ENCODE data around the gene PLPP7. TPM values are rescaled to one million over a fixed set of nuclear protein-coding genes. Genes with fewer than 3 reads are reported as not detected.
A peak's percentile ranks its signal among the peaks of the same experiment; 100 is the strongest.

PLPP7 gene
- total RNA-seq, 1 donor from 2014 or later, result 17.3 TPM

DNA sequence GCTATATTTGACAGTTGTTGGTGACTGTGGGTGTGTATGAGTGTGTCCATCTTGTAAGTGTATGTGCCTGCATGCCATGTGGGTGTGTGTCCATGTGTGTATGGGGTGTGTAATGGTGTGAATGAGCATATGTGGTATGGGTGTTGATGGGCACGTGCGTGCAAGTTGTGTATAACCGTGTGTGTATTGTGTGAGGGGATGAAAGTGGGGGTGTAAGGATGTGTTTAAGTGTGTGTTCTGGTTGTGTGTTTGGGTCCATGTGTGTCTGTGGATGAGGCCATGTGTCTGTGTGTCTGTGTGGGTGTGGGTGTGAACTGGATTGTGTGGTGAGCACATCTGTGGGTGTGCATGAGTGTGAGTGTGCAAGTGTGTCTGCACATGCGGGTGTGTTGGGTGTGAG, 7.3 kb upstream of the PLPP7 start:
- Mint-ChIP-seq H3K4me1 (ENCODE audit: low read depth, unreplicated experiment) (peaks cover 16% of the 10 kb centered on the region), H3K9me3 (ENCODE audit: unreplicated experiment) (peaks cover 12% of the 10 kb centered on the region), H3K4me3 (ENCODE audit: unreplicated experiment) (peak overlapping the region; percentile 79), H3K27me3 (ENCODE audit: unreplicated experiment) (peaks cover 16% of the 10 kb centered on the region), H3K27ac (ENCODE audit: unreplicated experiment) (peak overlapping the region; percentile 45), H3K36me3 (ENCODE audit: unreplicated experiment) (no peaks in the 10 kb centered on the region)
- no peak for DNase-seq
- TF ChIP-seq CTCF (IDR thresholded peaks at IDR 0.05; ENCODE audit: partially characterized antibody, unreplicated experiment), result no peak

DNA sequence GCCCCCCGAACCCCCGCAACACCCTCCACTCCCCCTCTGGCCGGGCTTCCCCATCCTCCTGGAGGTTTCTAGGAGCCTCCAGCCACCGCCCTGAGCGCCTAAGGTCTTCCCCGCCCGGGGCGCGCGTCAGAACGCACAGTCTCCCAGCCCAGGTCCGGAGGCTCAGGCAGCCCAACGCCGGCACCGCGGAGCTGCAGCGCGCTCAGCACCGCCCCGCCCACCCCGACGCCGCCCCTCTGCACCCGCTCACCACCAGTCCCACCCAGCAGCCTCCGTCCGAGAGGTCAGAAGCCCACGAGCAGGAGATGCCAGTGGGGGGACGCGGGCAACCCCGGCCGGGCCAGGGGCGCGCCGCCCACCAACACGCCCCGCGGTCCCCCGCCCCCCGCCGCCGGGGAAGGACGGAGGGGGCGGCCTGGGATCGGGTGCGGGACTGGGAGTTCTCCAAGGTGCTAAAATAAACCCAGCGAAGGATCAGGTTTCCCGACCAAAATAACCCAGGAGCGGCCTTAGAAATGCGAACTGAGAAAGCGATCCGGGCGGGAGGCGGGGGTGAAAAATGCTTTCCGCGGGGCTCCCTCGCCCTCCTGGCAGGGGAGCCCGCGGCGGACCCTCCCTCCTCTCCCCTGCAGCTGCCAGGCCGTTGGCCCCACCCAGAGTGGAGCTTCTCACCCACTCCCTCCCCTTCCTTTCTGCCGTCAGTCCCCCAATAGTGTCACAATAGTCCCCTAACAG, 6.7 kb upstream of the PLPP7 start:
- no peak overlapping the region for H3K27ac Mint-ChIP-seq (ENCODE audit: unreplicated experiment)
- H3K27me3 Mint-ChIP-seq (ENCODE audit: unreplicated experiment), result peaks cover 16% of the 10 kb centered on the region
- peak; percentile 72 for DNase-seq
- H3K9me3 Mint-ChIP-seq (ENCODE audit: unreplicated experiment), result peaks cover 12% of the 10 kb centered on the region
- H3K4me1 Mint-ChIP-seq (ENCODE audit: low read depth, unreplicated experiment), result peaks cover 17% of the 10 kb centered on the region
- no peak for TF ChIP-seq CTCF (IDR thresholded peaks at IDR 0.05; ENCODE audit: partially characterized antibody, unreplicated experiment)
- no peaks in the 10 kb centered on the region for H3K36me3 Mint-ChIP-seq (ENCODE audit: unreplicated experiment)
- peak overlapping the region; percentile 70 for H3K4me3 Mint-ChIP-seq (ENCODE audit: unreplicated experiment)

GRCh38 chr9:131284856-131285255, 4.7 kb upstream of the PLPP7 start:
- no peaks in the 10 kb centered on the region for H3K36me3 Mint-ChIP-seq (ENCODE audit: unreplicated experiment)
- no peak for TF ChIP-seq CTCF (IDR thresholded peaks at IDR 0.05; ENCODE audit: partially characterized antibody, unreplicated experiment)
- H3K4me3 Mint-ChIP-seq (ENCODE audit: unreplicated experiment), result no peak overlapping the region
- no peak for DNase-seq
- H3K4me1 Mint-ChIP-seq (ENCODE audit: low read depth, unreplicated experiment), result peaks cover 21% of the 10 kb centered on the region
- H3K9me3 Mint-ChIP-seq (ENCODE audit: unreplicated experiment), result peaks cover 13% of the 10 kb centered on the region
- peaks cover 16% of the 10 kb centered on the region for H3K27me3 Mint-ChIP-seq (ENCODE audit: unreplicated experiment)
- H3K27ac Mint-ChIP-seq (ENCODE audit: unreplicated experiment), result no peak overlapping the region

- Mint-ChIP-seq H3K36me3 (ENCODE audit: unreplicated experiment) (no peaks in the 10 kb centered on the region), H3K27me3 (ENCODE audit: unreplicated experiment) (peaks cover 11% of the 10 kb centered on the region), H3K4me3 (ENCODE audit: unreplicated experiment) (no peak overlapping the region), H3K9me3 (ENCODE audit: unreplicated experiment) (peaks cover 6% of the 10 kb centered on the region), H3K27ac (ENCODE audit: unreplicated experiment) (no peak overlapping the region), H3K4me1 (ENCODE audit: low read depth, unreplicated experiment) (peaks cover 18% of the 10 kb centered on the region)
- no peak for TF ChIP-seq CTCF (IDR thresholded peaks at IDR 0.05; ENCODE audit: partially characterized antibody, unreplicated experiment)
- DNase-seq, result no peak
Observed at GRCh38 chr9:131287359-131287758, 2.2 kb upstream of the PLPP7 start.

DNA sequence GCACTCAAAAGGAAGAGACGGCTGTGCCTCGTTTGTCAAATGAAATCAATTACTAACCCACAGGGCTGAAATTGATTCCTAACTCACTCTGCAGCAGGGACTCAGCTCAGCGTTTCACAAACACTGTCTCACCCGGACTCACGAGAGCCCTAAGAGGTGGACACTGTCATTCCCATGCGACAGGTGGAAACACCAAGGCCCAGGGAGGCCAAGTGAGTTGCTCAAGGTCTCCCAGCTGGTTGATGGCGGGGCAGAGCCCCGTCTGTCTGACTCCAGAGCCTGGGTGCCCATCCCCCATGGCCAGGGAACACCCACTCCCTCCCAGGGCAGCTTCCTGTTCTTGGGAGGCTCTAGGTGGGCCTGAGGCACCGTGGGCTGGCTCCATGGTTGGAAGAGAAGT, 1.3 kb upstream of the PLPP7 start:
- Mint-ChIP-seq H3K27ac (ENCODE audit: unreplicated experiment) (peak overlapping the region; percentile 73), H3K4me3 (ENCODE audit: unreplicated experiment) (no peak overlapping the region), H3K36me3 (ENCODE audit: unreplicated experiment) (no peaks in the 10 kb centered on the region), H3K4me1 (ENCODE audit: low read depth, unreplicated experiment) (peaks cover 19% of the 10 kb centered on the region), H3K9me3 (ENCODE audit: unreplicated experiment) (peaks cover 6% of the 10 kb centered on the region), H3K27me3 (ENCODE audit: unreplicated experiment) (peaks cover 11% of the 10 kb centered on the region)
- no peak for DNase-seq
- TF ChIP-seq CTCF (IDR thresholded peaks at IDR 0.05; ENCODE audit: partially characterized antibody, unreplicated experiment), result no peak
